ENCODE measurements around the gene TM9SF2.
"Not testable (repeated sequence)": the region's sequence is repeated elsewhere in the genome, so short reads cannot be mapped to it uniquely, and the experiment has no call there.

TM9SF2 gene, protein sequence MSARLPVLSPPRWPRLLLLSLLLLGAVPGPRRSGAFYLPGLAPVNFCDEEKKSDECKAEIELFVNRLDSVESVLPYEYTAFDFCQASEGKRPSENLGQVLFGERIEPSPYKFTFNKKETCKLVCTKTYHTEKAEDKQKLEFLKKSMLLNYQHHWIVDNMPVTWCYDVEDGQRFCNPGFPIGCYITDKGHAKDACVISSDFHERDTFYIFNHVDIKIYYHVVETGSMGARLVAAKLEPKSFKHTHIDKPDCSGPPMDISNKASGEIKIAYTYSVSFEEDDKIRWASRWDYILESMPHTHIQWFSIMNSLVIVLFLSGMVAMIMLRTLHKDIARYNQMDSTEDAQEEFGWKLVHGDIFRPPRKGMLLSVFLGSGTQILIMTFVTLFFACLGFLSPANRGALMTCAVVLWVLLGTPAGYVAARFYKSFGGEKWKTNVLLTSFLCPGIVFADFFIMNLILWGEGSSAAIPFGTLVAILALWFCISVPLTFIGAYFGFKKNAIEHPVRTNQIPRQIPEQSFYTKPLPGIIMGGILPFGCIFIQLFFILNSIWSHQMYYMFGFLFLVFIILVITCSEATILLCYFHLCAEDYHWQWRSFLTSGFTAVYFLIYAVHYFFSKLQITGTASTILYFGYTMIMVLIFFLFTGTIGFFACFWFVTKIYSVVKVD

DNA sequence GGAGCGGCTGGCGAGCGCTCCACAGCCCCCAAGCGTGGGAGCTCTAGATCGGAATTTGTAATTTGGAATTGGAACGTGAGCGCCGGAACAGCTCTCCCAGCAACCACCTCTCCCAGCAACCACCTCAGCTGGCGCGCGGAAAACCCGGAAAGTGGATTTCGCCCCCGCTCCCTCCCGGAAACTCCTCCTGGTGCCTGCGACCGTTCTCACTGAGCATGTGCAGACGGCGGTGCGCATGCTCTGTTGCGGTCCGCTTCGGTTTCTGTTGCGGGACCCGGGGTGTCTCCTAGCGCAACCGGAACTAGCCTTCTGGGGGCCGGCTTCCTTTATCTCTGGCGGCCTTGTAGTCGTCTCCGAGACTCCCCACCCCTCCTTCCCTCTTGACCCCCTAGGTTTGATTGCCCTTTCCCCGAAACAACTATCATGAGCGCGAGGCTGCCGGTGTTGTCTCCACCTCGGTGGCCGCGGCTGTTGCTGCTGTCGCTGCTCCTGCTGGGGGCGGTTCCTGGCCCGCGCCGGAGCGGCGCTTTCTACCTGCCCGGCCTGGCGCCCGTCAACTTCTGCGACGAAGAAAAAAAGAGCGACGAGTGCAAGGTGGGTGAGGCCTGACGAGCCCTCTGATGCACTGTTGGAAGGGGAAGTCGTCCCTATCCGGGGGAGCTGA is at the start of gene TM9SF2:
TM9SF2 (plus strand) TSS at position 289 of the 664 bp plus-strand sequence; CDS start at position 424, 135 bp downstream.
- TF ChIP-seq, protein P1, sequence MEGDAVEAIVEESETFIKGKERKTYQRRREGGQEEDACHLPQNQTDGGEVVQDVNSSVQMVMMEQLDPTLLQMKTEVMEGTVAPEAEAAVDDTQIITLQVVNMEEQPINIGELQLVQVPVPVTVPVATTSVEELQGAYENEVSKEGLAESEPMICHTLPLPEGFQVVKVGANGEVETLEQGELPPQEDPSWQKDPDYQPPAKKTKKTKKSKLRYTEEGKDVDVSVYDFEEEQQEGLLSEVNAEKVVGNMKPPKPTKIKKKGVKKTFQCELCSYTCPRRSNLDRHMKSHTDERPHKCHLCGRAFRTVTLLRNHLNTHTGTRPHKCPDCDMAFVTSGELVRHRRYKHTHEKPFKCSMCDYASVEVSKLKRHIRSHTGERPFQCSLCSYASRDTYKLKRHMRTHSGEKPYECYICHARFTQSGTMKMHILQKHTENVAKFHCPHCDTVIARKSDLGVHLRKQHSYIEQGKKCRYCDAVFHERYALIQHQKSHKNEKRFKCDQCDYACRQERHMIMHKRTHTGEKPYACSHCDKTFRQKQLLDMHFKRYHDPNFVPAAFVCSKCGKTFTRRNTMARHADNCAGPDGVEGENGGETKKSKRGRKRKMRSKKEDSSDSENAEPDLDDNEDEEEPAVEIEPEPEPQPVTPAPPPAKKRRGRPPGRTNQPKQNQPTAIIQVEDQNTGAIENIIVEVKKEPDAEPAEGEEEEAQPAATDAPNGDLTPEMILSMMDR (conservative IDR thresholded peaks at IDR 0.05), result no peak
- TF ChIP-seq ZFX (IDR thresholded peaks at IDR 0.05), result peak; percentile 56
- H3K27ac ChIP-seq, result peak within 1 kb of the TSS; percentile 87

DNA sequence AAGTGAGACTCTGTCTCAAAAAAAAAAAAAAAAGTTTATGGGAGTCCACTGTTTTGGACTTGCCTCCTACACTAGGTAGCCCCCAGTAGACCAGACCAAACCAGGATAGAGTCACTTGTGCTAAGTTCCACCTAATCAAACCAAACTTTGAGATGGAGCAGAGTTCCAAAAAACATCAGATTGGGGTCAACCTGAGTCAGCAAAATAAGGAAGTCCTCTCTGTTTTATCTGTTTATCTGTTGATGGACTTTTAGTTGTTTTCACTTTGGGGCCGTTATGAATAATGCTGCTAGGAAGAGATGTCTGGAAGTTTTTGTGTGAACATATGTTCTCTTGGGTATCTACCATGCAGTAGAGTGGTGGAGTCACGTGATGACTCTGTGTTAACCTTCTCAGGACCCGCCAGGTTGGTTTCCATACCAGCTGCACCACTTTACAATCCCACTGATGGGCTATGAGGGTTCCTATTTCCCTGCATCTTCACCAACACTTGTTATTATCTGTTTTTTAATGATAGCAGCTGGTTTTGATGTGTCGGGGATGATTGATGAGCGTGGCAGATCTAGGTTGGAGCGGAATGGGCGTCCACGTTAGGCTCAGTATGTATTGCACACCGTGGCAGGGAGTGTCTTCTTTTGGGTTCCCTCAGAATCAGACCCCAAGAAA is 46.6 kb upstream of the TM9SF2 start:
- no peak overlapping the region for H3K27ac ChIP-seq
- TF ChIP-seq, protein P1 (conservative IDR thresholded peaks at IDR 0.05), result no peak
- TF ChIP-seq ZFX (IDR thresholded peaks at IDR 0.05), result no peak

DNA sequence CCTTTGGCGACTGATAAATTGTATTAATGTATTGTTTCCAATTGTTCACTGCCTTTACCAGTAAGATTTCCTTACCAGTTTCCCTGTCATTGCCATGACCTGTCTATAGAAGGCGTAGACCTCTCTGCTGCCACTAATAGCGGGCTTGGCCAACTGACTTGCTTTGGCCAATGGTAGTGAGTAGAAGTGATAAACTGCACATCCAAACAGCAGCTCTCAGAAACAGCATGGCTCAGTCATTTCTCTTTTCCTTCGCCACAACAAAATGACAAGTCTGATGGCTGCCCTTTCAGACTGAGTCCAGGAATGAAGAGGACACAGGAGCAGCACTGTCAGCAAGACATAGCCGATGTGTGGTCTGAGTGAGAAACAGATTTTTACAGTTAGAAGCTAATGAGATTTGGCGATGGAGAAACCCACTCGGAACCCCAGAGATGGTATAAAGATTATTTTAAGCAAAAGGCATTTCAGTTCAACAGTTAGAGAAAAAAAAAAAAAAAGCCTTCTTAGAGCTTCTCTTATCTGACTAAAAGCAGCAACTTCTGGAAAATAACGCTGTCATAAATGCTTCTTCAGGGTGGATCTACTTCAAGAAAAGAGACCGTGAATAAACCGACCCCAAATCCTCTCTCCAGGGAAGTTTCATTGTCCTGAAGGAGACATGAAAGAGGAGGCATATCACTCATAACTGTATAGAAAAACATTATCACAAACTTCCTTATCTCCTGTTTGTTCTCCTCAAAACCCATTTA is 42.0 kb upstream of the TM9SF2 start:
- TF ChIP-seq, protein P1 (conservative IDR thresholded peaks at IDR 0.05), result no peak
- no peak for TF ChIP-seq ZFX (IDR thresholded peaks at IDR 0.05)
- H3K27ac ChIP-seq, result no peak overlapping the region

DNA sequence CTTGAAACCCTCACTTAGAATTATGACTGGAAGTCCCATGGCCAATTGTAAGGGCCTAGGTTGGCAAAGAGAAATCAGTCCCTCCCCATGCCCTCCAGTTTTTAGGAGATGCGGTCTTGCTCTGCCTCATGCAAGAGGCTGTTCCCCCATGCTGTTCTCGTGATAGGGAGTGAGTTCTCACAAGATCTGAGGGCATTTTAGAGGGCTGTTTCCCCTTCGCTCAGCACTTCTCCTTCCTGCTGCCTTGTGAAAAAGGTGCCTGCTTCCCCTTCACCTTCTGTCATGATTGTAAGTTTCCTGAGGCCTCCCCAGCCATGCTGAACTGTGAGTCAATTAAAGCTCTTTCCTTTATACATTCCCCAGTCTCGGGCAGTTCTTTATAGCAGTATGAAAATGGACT is 40.5 kb upstream of the TM9SF2 start:
- H3K27ac ChIP-seq, result not testable (repeated sequence)

DNA sequence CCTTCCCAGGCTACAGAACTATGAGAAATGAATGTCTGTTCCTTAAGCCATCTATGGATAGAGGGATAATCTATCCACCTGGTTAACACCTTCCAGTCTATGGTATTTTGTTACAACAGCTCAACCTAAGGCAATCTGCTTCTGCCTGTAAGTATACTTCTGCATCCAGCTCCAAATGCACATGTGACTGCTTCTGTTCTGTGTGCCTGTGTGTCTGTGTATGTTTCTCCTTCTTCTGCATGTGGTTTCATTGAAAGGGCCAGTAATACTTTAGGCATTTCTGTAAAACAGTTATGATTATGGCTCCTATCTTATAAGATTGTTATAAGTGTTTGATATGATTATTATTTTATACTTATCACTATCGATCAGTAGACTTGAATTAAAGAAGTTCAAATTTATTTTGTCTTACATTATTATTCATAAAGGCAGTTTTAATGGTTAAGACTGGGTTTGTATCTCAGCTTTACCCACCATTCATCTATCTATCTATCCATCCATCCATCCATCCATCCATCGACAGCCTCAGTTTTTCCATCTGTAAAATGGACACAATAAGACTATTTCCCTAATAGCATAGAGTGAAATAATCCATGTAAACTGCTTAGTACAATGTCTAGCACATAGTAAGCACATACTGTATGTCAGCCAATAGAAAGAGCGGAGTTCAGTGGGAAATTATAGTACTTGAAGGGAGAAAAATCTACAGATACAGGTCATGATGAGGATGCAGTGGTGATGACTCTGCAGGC is 37.5 kb upstream of the TM9SF2 start:
- H3K27ac ChIP-seq, result no peak overlapping the region
- TF ChIP-seq, protein P1 (conservative IDR thresholded peaks at IDR 0.05), result no peak
- TF ChIP-seq ZFX (IDR thresholded peaks at IDR 0.05), result no peak

DNA sequence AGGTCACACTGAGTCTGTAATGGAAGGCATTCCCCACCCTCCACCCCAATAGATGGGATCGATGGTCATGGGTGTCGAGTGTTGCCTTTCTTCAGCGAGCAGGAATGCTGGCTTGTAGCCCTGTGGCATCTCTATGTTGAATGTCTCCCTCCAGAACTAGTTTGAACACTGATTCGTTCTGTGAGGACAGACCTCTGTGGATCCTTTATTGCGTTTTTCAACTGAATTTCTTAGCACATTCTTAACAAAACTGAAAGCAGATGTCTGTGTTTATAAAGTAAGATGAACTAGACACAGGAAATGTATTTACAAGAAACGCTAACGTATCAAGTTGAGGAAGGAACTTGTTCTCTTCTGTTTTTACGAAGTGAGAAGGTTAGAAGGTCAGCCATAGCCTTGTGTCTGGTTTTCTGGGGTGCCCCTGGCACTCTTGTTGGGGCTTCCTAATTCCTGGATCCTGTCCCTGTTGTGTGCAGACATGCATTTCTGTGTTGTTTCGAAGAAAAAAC is 36.8 kb upstream of the TM9SF2 start:
- no peak overlapping the region for H3K27ac ChIP-seq
- TF ChIP-seq, protein P1 (conservative IDR thresholded peaks at IDR 0.05), result no peak
- no peak for TF ChIP-seq ZFX (IDR thresholded peaks at IDR 0.05)

All from C4-2B (cell line).